PC-9 (cell line): ENCODE measurements around the gene TTK.

Source experiments
- CTCF ChIP-seq: fragments of 200-600 bp; sonication (generic); conservative IDR thresholded peaks from 2 replicates; pipeline ENCODE4 v1.6.1; 2017; ENCODE audit warnings: mixed run types, antibody characterized with exemption, mild to moderate bottlenecking, moderate library complexity
- EZH2 ChIP-seq: fragments of 200-600 bp; sonication (generic); IDR thresholded peaks from 2 replicates; pipeline ENCODE4 v1.8.0; 2017; ENCODE audit warnings: antibody characterized with exemption, low read depth

- TF ChIP-seq CTCF, result no peak
- TF ChIP-seq EZH2, result no peak
Observed at GRCh38 chr6:79954849-79955248, 49.6 kb upstream of the TTK start.
